ENCODE results near the gene CALN1. TPM values are rescaled to one million over a fixed set of nuclear protein-coding genes. Genes with fewer than 3 reads are reported as not detected.

CALN1 gene
- total and polyA plus RNA-seq, 2 experiments from 2014 or later: 7.6 to 14.5 TPM

DNA sequence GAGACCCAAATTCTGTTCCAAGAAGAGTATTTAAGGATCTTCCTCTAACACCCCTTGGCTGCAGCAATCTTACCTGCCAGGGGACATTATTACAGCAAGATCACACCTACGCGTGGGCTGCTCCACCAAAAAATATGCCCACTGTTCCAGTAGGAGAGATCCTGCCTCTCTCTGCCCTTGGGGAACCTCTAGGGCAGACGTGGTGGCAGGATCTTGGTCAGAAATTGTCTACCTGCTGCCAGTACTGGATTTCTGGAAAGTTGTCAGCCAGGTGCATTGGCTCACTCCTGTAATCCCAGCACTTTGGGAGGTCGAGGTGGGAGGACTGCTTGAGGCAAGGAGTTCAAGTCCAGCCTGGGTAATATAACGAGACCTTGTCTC lies 259.0 kb downstream of the CALN1 start (continued):
- TF ChIP-seq, protein P1, sequence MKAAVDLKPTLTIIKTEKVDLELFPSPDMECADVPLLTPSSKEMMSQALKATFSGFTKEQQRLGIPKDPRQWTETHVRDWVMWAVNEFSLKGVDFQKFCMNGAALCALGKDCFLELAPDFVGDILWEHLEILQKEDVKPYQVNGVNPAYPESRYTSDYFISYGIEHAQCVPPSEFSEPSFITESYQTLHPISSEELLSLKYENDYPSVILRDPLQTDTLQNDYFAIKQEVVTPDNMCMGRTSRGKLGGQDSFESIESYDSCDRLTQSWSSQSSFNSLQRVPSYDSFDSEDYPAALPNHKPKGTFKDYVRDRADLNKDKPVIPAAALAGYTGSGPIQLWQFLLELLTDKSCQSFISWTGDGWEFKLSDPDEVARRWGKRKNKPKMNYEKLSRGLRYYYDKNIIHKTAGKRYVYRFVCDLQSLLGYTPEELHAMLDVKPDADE (IDR thresholded peaks at IDR 0.05): no peak
- TF ChIP-seq EZH2phosphoT487 (IDR thresholded peaks at IDR 0.05; ENCODE audit: unreplicated experiment): no peak
- no peak for TF ChIP-seq STAT1 (IDR thresholded peaks at IDR 0.05; ENCODE audit: unreplicated experiment)
- TF ChIP-seq, protein P2, sequence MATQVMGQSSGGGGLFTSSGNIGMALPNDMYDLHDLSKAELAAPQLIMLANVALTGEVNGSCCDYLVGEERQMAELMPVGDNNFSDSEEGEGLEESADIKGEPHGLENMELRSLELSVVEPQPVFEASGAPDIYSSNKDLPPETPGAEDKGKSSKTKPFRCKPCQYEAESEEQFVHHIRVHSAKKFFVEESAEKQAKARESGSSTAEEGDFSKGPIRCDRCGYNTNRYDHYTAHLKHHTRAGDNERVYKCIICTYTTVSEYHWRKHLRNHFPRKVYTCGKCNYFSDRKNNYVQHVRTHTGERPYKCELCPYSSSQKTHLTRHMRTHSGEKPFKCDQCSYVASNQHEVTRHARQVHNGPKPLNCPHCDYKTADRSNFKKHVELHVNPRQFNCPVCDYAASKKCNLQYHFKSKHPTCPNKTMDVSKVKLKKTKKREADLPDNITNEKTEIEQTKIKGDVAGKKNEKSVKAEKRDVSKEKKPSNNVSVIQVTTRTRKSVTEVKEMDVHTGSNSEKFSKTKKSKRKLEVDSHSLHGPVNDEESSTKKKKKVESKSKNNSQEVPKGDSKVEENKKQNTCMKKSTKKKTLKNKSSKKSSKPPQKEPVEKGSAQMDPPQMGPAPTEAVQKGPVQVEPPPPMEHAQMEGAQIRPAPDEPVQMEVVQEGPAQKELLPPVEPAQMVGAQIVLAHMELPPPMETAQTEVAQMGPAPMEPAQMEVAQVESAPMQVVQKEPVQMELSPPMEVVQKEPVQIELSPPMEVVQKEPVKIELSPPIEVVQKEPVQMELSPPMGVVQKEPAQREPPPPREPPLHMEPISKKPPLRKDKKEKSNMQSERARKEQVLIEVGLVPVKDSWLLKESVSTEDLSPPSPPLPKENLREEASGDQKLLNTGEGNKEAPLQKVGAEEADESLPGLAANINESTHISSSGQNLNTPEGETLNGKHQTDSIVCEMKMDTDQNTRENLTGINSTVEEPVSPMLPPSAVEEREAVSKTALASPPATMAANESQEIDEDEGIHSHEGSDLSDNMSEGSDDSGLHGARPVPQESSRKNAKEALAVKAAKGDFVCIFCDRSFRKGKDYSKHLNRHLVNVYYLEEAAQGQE (IDR thresholded peaks at IDR 0.05; ENCODE audit: unreplicated experiment): no peak
- no peak for TF ChIP-seq NANOG (IDR thresholded peaks at IDR 0.05; ENCODE audit: borderline replicate concordance)
- no peak for TF ChIP-seq ZNF331 (CRISPR knock-in tag; IDR thresholded peaks at IDR 0.05; ENCODE audit: low read depth)
- no peak for TF ChIP-seq JUNB (IDR thresholded peaks at IDR 0.05; ENCODE audit: unreplicated experiment)

DNA sequence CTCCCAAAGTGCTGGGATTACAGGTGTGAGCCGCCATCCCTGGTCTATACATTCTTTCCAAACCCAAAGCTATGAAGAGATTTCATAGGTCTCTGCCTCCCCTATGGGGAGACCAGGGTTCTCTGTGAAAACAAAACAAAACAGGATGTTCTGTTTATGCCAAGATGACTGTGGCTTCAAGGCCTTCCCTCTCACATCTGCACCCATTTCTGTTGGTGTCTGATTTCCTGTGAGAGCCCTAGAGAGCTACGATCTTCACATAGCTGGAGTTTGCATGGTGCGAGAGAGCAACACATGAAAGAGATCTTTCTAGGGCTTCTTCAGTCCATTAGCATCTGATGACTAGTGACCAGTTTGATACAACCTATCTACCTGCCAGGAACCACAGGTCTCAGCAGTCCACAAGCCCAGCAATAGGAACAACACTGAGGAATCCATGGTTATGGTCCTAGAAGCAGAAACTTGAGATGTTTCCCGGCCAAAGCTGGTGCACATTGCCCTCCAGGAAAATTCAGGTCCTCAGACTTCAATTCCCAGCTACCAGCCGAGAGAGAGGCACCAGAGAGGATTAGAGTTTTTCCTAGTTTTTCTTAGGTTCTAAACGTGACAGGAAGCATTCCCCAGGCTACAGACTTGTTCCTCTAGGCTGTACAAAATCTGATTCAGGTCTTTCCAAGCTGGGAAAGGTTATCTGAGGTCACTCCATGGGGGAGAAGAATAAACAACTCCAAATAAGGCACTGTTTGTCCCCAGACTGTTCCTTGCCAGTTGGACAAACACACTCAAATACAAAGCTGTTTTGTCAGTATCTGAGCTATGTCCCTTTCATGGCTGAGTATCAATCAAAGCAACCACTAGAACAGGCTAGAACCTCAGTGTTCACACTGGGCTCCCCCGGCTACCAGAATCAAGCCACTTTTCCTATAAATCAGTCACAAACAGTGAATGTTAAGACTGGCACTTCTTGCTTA lies 259.7 kb downstream of the CALN1 start:
- Mint-ChIP-seq H3K4me3 (no peak overlapping the region), H3K9me3 (peaks cover 8% of the 10 kb centered on the region), H3K4me1 (peaks cover 2% of the 10 kb centered on the region; the same call in 1 of the 3 replicates), H3K27ac (no peak overlapping the region), H3K36me3 (ENCODE audit: low read depth) (peaks cover 5% of the 10 kb centered on the region; the same call in 2 of the 3 replicates), H3K27me3 (ENCODE audit: insufficient read depth, low read depth, poor library complexity) (peaks cover 2% of the 10 kb centered on the region)
- ATAC-seq: no peak
- no peak overlapping the region for H2AFZ ChIP-seq
- H3K9me2 ChIP-seq (ENCODE audit: insufficient read depth): peaks cover 3% of the 10 kb centered on the region
- H3K79me2 ChIP-seq (replicated peaks; ENCODE audit: insufficient read depth): no peaks in the 10 kb centered on the region; the same call in 1 of the 2 replicates
- no peaks in the 10 kb centered on the region for H3K36me3 ChIP-seq (ENCODE audit: insufficient read depth)
- no peaks in the 10 kb centered on the region for H3K4me1 ChIP-seq (ENCODE audit: insufficient read depth)
- H3F3A ChIP-seq (replicated peaks; ENCODE audit: low read depth): no peaks in the 10 kb centered on the region
- H4K20me1 ChIP-seq (replicated peaks; ENCODE audit: insufficient read depth): no peaks in the 10 kb centered on the region
- H3K27me3 ChIP-seq (ENCODE audit: insufficient read depth): no peaks in the 10 kb centered on the region
- H3K4me2 ChIP-seq: no peak overlapping the region
- H3K4me3 ChIP-seq: no peak overlapping the region
- no peak overlapping the region for H3K27ac ChIP-seq (ENCODE audit: low read depth)
- no peak for DNase-seq (ENCODE audit: low spot score)
- TF ChIP-seq ZNF114 (CRISPR knock-in tag; IDR thresholded peaks at IDR 0.05): no peak
- TF ChIP-seq, protein P1 (IDR thresholded peaks at IDR 0.05): no peak
- TF ChIP-seq EZH2 (IDR thresholded peaks at IDR 0.05; ENCODE audit: low read depth, unreplicated experiment): no peak
- TF ChIP-seq, protein P2 (IDR thresholded peaks at IDR 0.05; ENCODE audit: unreplicated experiment): no peak

Data from GM23338 (cell line).